Central memory CD8-positive, alpha-beta T cell (primary cell): ENCODE results near the gene ADCY10.
"Not testable (repeated sequence)": the region's sequence is repeated elsewhere in the genome, so short reads cannot be mapped to it uniquely, and the experiment has no call there.

Experiments used
- ATAC-seq: fragments of 150-1000 bp; cut with Tn5 transposase; replicated peaks from 2 replicates; pipeline ENCODE4 v1.10.0; 2022; ENCODE audit warnings: mild to moderate bottlenecking, moderate FRiP score, moderate number of reproducible peaks; ENCODE audit not compliant: poor library complexity, severe bottlenecking; ENCODE audit errors: extremely low read depth
- DNase-seq, 2 donors: peaks; one replicate each; pipeline ENCODE4 v3.0.0; 2021; ENCODE audit warnings: low spot score in 2 of 2
- H3K27ac Mint-ChIP-seq: one replicate; pipeline ENCODE4 v1.8.0; 2022; ENCODE audit warnings: low read depth, mild to moderate bottlenecking, moderate library complexity, mixed read lengths
- H3K27me3 Mint-ChIP-seq: one replicate; pipeline ENCODE4 v1.8.0; 2022; ENCODE audit warnings: mixed read lengths
- H3K36me3 Mint-ChIP-seq: one replicate; pipeline ENCODE4 v1.8.0; 2022; ENCODE audit warnings: mild to moderate bottlenecking, moderate library complexity, mixed read lengths; ENCODE audit not compliant: insufficient read depth
- H3K4me1 Mint-ChIP-seq: one replicate; pipeline ENCODE4 v1.8.0; 2022; ENCODE audit warnings: mixed read lengths
- H3K4me3 Mint-ChIP-seq: one replicate; pipeline ENCODE4 v1.8.0; 2022; ENCODE audit warnings: mild to moderate bottlenecking, moderate library complexity, mixed read lengths
- H3K9me3 Mint-ChIP-seq: one replicate; pipeline ENCODE4 v1.8.0; 2022; ENCODE audit warnings: mixed read lengths

Gene ADCY10

DNA sequence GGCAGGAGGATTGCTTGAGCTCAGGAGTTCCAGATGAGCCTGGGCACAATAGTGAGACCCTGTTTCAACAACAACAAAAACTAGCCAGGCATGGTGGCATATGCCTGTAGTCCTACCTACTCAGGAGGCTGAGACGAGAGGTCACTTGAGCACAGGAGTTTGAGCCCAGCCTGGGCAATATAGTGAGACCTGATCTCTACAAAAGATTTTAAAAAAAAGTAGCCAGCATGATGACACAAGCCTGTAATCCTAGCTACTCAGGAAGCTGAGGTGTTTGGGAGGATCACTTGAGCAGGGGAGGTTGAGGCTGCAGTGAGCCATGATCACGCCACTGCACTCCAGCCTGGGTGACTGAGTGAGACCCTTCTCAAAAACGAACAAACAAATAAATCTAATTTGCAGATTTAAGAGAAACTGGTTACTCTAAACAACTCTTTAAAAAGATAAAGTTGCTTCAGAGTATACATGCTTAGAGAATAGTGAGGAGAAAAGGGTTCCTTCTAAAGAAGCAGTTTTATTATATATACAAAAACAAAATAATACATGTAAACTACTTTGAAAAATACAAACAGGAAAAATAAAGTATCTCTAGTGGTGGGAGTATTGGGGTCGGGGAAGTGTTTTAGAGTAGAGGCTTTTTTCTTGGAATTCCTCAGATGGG, 88.4 kb downstream of the ADCY10 start:
- Mint-ChIP-seq H3K27ac (no peak overlapping the region), H3K27me3 (peaks cover 15% of the 10 kb centered on the region), H3K4me1 (no peaks in the 10 kb centered on the region), H3K36me3 (no peaks in the 10 kb centered on the region), H3K9me3 (no peaks in the 10 kb centered on the region), H3K4me3 (no peak overlapping the region)
- ATAC-seq (no peak), DNase-seq (no peak)

DNA sequence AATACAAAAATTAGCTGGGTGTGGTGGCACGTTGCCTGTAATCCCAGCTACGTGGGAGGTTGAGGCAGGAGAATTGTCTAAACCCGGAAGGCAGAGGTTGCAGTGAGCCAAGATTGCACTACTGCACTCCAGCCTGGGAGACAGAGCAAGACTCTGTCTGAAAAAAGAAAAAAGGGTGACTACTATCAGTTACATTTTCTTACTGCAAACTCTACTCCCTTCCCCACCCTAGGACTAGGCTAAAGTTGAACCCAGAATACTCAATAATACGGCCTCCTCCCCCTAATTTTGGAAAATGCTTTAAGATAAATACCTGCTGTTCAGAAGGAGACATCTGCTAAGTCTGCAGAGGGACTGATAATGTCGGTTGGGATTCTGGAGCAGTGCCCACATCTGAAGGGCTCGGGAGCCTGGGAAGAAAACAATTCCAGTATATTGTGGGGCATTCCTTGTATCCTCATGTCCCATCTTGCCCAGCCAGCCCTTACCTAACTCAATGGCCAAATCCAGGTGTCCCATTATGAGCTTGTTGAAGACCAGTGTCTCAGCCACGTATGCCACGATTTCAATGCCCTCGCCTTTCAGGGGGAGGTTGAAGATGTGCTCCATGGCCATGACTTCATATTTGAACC, 89.7 kb downstream of the ADCY10 start:
- Mint-ChIP-seq H3K27me3 (peaks cover 24% of the 10 kb centered on the region), H3K4me1 (no peaks in the 10 kb centered on the region), H3K9me3 (no peaks in the 10 kb centered on the region), H3K36me3 (no peaks in the 10 kb centered on the region), H3K27ac (no peak overlapping the region), H3K4me3 (no peak overlapping the region)
- DNase-seq (no peak), ATAC-seq (no peak)

DNA sequence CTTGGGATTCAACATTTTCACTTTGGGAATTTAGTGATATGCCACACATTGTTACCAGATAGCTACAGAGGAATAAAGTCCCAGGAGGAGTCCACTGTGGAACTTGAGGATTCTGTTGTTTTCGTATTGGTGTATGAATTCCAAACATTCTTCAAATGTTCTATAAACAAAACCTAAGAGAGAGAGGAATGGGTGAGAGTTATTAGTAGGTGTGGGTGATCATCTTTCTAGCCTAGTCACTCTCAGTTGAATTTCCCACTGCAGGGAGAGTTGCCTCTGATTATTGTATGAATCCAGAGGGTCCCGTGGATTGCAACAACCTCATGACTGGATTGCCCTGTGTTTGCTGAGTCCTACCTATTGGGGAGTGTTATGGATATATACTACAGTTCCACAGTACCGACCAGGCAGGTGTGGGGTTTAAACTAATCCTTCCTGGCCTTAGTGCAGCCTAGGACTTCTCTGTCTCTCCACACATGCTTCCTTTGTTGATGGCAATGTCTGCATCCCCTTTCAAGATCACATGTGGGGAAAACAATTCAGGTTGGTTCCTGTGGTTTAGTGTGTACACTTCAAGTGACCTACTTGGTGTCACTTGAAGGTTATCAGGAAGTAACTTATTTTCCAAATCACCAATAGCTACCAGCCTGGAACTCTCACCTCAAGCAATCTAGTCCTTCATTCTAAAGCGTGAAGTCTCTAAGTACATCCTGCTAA, 91.8 kb downstream of the ADCY10 start:
- ATAC-seq = no peak
- H3K27ac Mint-ChIP-seq = no peak overlapping the region
- no peaks in the 10 kb centered on the region for H3K36me3 Mint-ChIP-seq
- H3K9me3 Mint-ChIP-seq = no peaks in the 10 kb centered on the region
- peaks cover 24% of the 10 kb centered on the region for H3K27me3 Mint-ChIP-seq
- DNase-seq = no peak
- H3K4me3 Mint-ChIP-seq = no peak overlapping the region
- H3K4me1 Mint-ChIP-seq = no peaks in the 10 kb centered on the region

DNA sequence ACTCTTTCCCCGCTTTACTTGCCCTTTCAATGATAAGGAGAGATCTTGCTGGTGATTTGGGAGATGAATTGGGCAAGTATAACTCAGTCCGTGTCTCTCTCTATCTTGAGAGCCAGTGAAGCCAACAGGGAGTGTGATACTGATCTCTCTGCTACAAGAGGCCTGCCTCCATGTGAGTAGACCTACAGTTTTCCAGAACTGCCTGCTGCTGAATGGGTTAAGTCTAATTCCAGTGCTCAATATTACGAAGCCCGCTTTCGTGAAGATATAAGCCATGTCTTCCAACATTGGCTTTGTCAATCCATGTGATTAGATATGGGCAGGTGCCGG, 92.6 kb downstream of the ADCY10 start:
- no peak overlapping the region for H3K4me3 Mint-ChIP-seq

DNA sequence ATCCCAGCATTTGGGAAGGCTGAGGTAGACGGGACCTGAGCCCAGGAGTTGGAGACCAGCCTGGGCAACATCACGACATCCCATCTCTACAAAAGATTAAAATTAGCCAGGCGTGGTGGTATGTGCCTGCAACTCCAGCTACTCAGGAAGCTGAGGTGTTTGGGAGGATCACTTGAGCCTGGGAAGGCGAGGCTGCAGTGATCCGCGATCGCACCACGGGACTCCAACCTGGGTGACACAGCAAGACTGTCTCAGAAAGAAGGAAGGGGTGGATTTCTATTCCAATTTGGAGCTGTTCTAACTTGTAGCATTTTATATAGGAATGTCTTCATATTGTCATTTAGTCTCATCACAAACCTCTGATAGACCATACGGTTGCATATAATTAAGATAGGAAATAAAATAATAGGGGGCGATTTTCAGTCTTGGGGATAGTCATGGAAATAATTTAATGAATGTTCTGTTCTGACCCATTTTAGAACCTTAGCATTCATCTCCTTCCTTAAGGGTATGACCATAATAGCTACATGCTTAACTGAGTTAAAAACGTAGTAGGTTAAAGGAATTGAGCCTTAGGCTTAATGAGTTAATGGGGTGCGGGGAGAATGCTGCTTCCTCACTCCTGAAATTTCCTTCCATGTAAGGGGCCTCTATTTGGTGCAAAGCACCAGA, 93.1 kb downstream of the ADCY10 start:
- Mint-ChIP-seq H3K27me3 (peaks cover 24% of the 10 kb centered on the region), H3K27ac (no peak overlapping the region), H3K36me3 (no peaks in the 10 kb centered on the region), H3K4me3 (no peak overlapping the region), H3K4me1 (no peaks in the 10 kb centered on the region), H3K9me3 (peaks cover 2% of the 10 kb centered on the region)
- no peak for ATAC-seq
- no peak for DNase-seq

More for the DNA sequence above, 92.6 kb downstream of the ADCY10 start:
- Mint-ChIP-seq H3K27me3 (peaks cover 24% of the 10 kb centered on the region), H3K27ac (no peak overlapping the region), H3K36me3 (no peaks in the 10 kb centered on the region), H3K4me1 (no peaks in the 10 kb centered on the region), H3K9me3 (no peaks in the 10 kb centered on the region)
- ATAC-seq (no peak), DNase-seq (no peak)

DNA sequence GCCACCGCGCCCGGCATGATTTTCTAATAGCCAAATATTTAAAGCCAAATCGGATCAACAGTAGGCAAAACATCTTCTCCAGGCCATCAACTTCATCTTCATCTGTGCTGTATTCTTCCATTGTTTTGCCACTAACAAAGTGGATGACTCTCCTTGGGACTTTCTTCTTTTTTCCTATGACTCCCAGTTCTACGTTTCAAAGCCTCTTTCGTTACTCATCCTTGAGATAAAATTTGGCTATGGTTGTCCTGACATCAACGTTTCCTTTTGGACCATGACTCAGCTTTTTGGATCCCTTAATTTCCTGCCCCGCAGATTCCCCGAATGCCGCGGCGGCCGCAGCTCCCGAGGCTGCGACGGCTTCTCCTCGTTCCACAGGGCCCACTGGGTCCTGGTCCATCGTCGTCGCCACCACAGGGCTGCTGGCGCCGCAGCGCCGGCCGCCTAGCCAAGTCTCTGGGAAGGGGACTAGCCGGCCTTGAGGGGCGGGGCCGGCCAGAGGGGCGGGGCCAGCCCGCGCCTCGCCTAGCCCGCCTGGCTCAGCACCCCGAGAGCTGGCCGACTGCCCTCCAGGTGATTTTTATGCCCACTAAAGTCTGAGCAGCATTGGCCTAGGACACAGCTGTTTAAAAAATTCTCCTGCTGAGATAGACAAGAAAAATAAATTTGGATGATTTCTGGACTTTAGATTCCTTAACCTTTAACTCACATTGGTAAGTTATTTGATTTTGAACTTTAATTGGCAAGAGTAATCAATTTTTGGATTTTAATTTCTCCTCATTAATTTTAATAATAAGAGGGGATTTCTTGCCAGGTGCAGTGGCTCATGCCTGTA, 93.9 kb downstream of the ADCY10 start:
- ATAC-seq (no peak), DNase-seq (no peak)
- Mint-ChIP-seq H3K4me3 (peak overlapping the region; percentile 27), H3K27me3 (peaks cover 24% of the 10 kb centered on the region), H3K4me1 (no peaks in the 10 kb centered on the region), H3K9me3 (peaks cover 10% of the 10 kb centered on the region), H3K27ac (no peak overlapping the region), H3K36me3 (no peaks in the 10 kb centered on the region)

DNA sequence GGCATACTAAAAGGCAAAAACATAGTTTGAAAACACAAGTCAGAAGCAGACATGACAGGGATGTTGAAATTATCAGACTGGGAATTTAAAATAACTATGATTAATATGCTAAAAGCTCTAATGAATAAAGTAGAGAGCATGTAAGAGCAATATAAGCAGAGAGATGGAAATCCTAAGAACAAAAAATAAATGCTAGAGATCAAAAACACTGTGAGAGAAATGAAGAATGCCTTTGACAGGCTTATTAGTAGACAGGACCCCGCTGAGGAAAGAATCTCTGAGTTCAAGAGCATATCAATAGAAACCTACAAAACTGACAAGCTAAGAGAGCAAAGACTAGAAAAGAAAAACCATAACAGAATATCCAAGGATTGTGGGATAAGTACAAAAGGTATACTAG, 98.3 kb downstream of the ADCY10 start:
- Mint-ChIP-seq H3K9me3 (peaks cover 26% of the 10 kb centered on the region), H3K36me3 (no peaks in the 10 kb centered on the region), H3K27me3 (peaks cover 38% of the 10 kb centered on the region), H3K4me3 (no peak overlapping the region), H3K27ac (no peak overlapping the region), H3K4me1 (no peaks in the 10 kb centered on the region)
- DNase-seq = no peak
- no peak for ATAC-seq

DNA sequence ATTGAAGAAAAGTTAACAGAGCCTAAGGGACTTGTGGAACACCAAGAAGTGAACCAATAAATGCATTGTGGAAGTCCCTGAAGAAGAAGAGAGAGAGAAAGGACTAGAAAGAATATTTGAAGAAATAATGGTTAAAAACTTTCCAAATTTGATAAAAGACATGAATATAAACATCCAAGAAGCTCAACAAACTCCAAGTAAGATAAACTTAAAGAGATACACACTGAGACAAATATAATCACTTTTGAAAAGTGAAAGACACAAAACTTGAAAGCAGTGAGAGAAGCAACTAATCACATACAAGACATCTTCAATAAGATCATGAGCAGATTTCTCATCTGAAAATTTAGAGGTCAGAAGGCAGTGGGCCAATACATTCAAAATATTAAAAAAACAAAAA, 101.0 kb downstream of the ADCY10 start:
- H3K4me1 Mint-ChIP-seq = no peaks in the 10 kb centered on the region
- H3K4me3 Mint-ChIP-seq = no peak overlapping the region
- no peak for ATAC-seq
- no peak for DNase-seq
- H3K9me3 Mint-ChIP-seq = peaks cover 26% of the 10 kb centered on the region
- H3K27ac Mint-ChIP-seq = no peak overlapping the region
- peaks cover 39% of the 10 kb centered on the region for H3K27me3 Mint-ChIP-seq
- H3K36me3 Mint-ChIP-seq = no peaks in the 10 kb centered on the region

DNA sequence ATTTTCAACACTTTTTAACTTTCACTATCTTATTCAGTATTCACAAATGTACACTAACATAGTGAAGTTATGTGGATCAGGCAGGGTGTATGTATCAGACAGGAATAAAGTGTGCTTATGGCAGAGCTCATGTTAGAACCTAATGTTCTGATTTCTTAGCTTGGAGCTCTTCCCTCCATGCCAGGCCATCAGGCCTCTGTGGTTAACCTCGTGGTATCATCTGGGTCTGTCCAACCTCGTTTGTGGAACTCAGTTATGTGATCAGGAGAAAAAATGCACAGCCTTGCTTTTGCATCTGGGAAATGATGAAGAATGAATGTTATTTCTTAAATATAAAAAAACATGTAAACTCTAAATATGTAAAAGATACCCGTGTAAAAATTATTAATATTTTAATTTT, 105.2 kb downstream of the ADCY10 start:
- Mint-ChIP-seq H3K9me3 (peaks cover 10% of the 10 kb centered on the region), H3K36me3 (no peaks in the 10 kb centered on the region), H3K4me1 (peaks cover 21% of the 10 kb centered on the region), H3K27ac (no peak overlapping the region), H3K27me3 (peaks cover 39% of the 10 kb centered on the region), H3K4me3 (no peak overlapping the region)
- DNase-seq = no peak
- ATAC-seq = no peak

DNA sequence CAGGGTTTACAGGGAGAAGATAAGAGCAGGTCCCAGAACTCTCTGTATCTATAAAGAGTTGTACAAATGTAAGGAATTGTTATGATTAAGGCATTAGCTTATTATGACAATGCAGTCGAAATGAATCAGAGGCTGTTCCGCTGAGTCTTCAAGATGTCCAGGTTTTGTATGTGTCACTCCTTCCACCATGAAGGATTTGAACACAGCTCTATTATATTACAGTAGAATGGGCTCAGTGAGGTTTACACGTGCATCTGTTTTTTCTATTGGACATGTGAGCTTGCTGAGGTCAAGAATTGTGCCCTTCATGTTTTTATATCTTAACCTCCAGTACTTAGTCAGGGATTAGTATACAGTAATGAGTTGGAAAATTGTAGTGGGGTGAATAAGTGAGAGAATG, 105.8 kb downstream of the ADCY10 start:
- Mint-ChIP-seq H3K4me1 (peaks cover 25% of the 10 kb centered on the region), H3K9me3 (peaks cover 7% of the 10 kb centered on the region), H3K4me3 (no peak overlapping the region), H3K27ac (no peak overlapping the region), H3K36me3 (no peaks in the 10 kb centered on the region), H3K27me3 (peaks cover 36% of the 10 kb centered on the region)
- no peak for ATAC-seq
- DNase-seq = no peak

DNA sequence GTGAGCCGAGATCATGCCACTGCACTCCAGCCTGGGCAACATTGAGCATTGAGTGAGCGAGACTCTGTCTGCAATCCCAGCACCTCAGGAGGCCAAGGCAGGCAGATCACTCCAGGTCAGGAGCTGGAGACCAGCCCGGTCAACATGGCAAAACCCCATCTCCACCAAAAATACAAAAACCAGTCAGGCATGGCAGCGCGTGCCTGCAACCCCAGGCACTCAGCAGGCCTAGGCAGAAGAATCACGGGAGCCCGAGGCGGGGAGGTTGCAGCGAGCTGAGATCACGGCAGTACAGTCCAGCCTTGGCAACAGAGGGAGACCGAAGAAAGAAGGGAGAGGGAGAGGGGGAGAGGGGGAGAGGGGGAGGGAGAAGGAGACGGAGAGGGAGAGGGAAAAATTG, 107.3 kb downstream of the ADCY10 start:
- not testable (repeated sequence) for H3K9me3 Mint-ChIP-seq, H3K27ac Mint-ChIP-seq, H3K36me3 Mint-ChIP-seq, DNase-seq, H3K4me3 Mint-ChIP-seq, ATAC-seq
- Mint-ChIP-seq H3K4me1 (peaks cover 26% of the 10 kb centered on the region), H3K27me3 (peaks cover 22% of the 10 kb centered on the region)

DNA sequence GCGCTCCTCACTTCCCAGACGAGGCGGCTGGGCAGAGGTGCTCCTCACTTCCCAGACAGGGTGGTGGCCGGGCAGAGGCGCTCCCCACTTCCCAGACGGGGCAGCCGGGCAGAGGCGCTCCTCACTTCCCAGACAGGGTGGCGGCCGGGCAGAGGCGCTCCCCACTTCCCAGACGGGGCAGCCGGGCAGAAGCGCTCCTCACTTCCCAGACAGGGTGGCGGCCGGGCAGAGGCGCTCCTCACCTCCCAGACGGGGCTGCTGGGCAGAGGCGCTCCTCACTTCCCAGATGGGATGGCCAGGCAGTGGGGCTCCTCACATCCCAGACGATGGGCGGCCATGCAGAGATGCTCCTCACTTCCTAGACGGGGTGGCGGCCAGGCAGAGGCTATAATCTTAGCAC, 107.7 kb downstream of the ADCY10 start:
- H3K9me3 Mint-ChIP-seq, H3K4me3 Mint-ChIP-seq, DNase-seq, H3K27ac Mint-ChIP-seq, H3K36me3 Mint-ChIP-seq, ATAC-seq: not testable (repeated sequence)
- H3K4me1 Mint-ChIP-seq = peaks cover 26% of the 10 kb centered on the region
- H3K27me3 Mint-ChIP-seq = peaks cover 18% of the 10 kb centered on the region
